Mesangial cell (primary cell): ENCODE results near the gene PSMD6. TPM values are rescaled to one million over a fixed set of nuclear protein-coding genes. Genes with fewer than 3 reads are reported as not detected.

Experiments used
- total RNA-seq: library from RNA; depleted of rRNA; stranded (reverse); fragments of >200 nt; gene quantifications from 2 replicates; pipeline ENCODE4 v1.2.3, GENCODE V29; 2015

PSMD6 gene
- total RNA-seq: 54.9 and 81.8 TPM in 2 replicates

GRCh38 chr3:64023187-64023860 lies at the start of gene PSMD6:
Gene PSMD6 (minus strand): TSS chr3:64023494. CDS start chr3:64023419, 75 bp downstream.

Other genes starting within 250 kb of the PSMD6 start
- gene C3orf49, start 204.2 kb downstream of the PSMD6 start, total RNA-seq: not detected in 2 replicates
- 21.0 and 40.6 TPM in 2 replicates for gene THOC7, start 159.7 kb downstream of the PSMD6 start, total RNA-seq
- 4.7 and 8.1 TPM in 2 replicates for gene ATXN7, start 159.6 kb downstream of the PSMD6 start, total RNA-seq
- gene SCAANT1, start 111.1 kb downstream of the PSMD6 start, total RNA-seq: not detected in 2 replicates
- gene PRICKLE2, start 202.0 kb upstream of the PSMD6 start, total RNA-seq: 12.1 and 17.7 TPM in 2 replicates